ENCODE measurements around the gene F13B. TPM values are rescaled to one million over a fixed set of nuclear protein-coding genes. Genes with fewer than 3 reads are reported as not detected.

Gene F13B
- total and polyA plus RNA-seq, 2 of the 4 experiments (the other 2 are of a cell fraction): not detected

DNA sequence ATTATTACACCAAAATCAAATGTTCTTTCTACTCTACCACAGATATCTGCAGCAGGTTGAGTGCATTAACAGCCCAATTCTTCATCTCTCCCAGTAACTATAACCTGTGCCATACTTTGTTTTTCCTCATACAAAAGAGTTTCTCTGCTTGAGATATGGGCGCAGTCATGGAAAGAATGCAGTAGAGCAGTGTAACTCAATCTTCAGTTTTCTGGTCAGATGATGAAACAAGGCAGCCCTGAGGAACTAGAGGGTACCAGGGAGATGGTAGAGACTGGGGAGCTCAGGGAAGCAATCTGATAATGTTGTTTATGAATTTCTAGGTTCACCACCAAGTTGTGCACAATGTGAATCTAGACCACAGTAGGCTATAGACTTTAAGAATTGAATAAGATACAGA, 39.8 kb upstream of the F13B start:
- dilution Hi-C loops (cut with HindIII; ENCODE audit: low sequenced_read_pairs, unreplicated experiment): no loop called here
- no CpG with 5 or more reads among the region's 1 CpG for WGBS, 2 experiments (ENCODE audit: extremely low coverage in 2 of 2, insufficient read length in 1 of 2)
- in situ Hi-C loops (cut with MboI; ENCODE audit: low sequenced_read_pairs): no loop called here
- Histone ChIP-seq H3K4ac (ENCODE audit: low read depth, low read length) (no peak overlapping the region), H4K20me1 (ENCODE audit: insufficient read depth, low read length) (no peaks in the 10 kb centered on the region), H4K91ac (ENCODE audit: insufficient read depth, low read depth, low read length) (no peak overlapping the region), H3K18ac (ENCODE audit: low read depth, low read length) (no peak overlapping the region), H3K4me3 (ENCODE audit: insufficient read depth, low read depth, low read length) (no peak overlapping the region), H3K56ac (ENCODE audit: extremely low read depth, insufficient read depth, low read length) (no peak overlapping the region), H3K36me3 (ENCODE audit: control insufficient read depth, insufficient read depth, low read length) (no peaks in the 10 kb centered on the region), H3K9me3 (ENCODE audit: control insufficient read depth, insufficient read depth, low read length) (no peaks in the 10 kb centered on the region), H2BK20ac (ENCODE audit: low read depth, low read length) (no peak overlapping the region), H3K4me1 (ENCODE audit: control insufficient read depth, insufficient read depth, low read length) (peaks cover 2% of the 10 kb centered on the region), H3K23ac (ENCODE audit: low read depth, low read length) (no peak overlapping the region), H2AFZ (replicated peaks; ENCODE audit: low read length, poor library complexity) (no peak overlapping the region), H2BK15ac (ENCODE audit: low read depth, low read length) (no peak overlapping the region), H2BK120ac (ENCODE audit: low read depth, low read length) (no peak overlapping the region), H2AK9ac (replicated peaks; ENCODE audit: low read depth, low read length, poor library complexity) (no peak overlapping the region), H2AK5ac (ENCODE audit: low read depth, low read length) (no peak overlapping the region), H3K9ac (ENCODE audit: low read depth, low read length) (no peak overlapping the region), H3K9me1 (ENCODE audit: insufficient read depth, low read length) (no peaks in the 10 kb centered on the region), H3K14ac (replicated peaks; ENCODE audit: low read depth, low read length) (no peak overlapping the region), H3K79me1 (ENCODE audit: low read depth in 1 of 2, low read length in 2 of 2) (peaks cover 11 to 22% of the 10 kb centered on the region in 2 experiments; a peak in 3 of 4 replicates), H3K27ac (ENCODE audit: insufficient read depth, low read length) (no peak overlapping the region), H4K5ac (ENCODE audit: low read depth, low read length) (no peak overlapping the region), H4K8ac (ENCODE audit: low read depth in 2 of 2, low read length in 2 of 2) (no peak overlapping the region; a peak in 1 of 4 replicates), H2BK5ac (ENCODE audit: low read depth, low read length, poor library complexity, severe bottlenecking) (no peak overlapping the region), H3K27me3 (ENCODE audit: control insufficient read depth, insufficient read depth, low read length) (no peaks in the 10 kb centered on the region), H3K4me2 (ENCODE audit: low read depth, low read length) (peak overlapping the region; percentile 42; the same call in 1 of the 2 replicates)
- POLR2A ChIA-PET (ENCODE audit: unreplicated experiment): no interaction called here
- no TSS peak for BruUV-seq (replicated peaks)
- TF ChIP-seq RAD21 (IDR thresholded peaks at IDR 0.05; ENCODE audit: low read length) (no peak), RCOR1 (IDR thresholded peaks at IDR 0.05; ENCODE audit: insufficient replicate concordance, low read length) (no peak), BHLHE40 (IDR thresholded peaks at IDR 0.05; ENCODE audit: low read depth, low read length) (no peak), SMC3 (IDR thresholded peaks at IDR 0.05; ENCODE audit: low read depth, low read length) (no peak)
- TF ChIP-seq, protein P1, sequence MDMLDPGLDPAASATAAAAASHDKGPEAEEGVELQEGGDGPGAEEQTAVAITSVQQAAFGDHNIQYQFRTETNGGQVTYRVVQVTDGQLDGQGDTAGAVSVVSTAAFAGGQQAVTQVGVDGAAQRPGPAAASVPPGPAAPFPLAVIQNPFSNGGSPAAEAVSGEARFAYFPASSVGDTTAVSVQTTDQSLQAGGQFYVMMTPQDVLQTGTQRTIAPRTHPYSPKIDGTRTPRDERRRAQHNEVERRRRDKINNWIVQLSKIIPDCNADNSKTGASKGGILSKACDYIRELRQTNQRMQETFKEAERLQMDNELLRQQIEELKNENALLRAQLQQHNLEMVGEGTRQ (IDR thresholded peaks at IDR 0.05; ENCODE audit: low read depth, low read length): no peak
- DNase-seq (no peak), ATAC-seq (ENCODE audit: low read depth) (no peak)
- CTCF ChIA-PET: no interaction called here
- intact Hi-C loops (cut with micrococcal nuclease): no loop called here
